Measurements from ENCODE around the gene CCSER1.

- TF ChIP-seq, protein P1, sequence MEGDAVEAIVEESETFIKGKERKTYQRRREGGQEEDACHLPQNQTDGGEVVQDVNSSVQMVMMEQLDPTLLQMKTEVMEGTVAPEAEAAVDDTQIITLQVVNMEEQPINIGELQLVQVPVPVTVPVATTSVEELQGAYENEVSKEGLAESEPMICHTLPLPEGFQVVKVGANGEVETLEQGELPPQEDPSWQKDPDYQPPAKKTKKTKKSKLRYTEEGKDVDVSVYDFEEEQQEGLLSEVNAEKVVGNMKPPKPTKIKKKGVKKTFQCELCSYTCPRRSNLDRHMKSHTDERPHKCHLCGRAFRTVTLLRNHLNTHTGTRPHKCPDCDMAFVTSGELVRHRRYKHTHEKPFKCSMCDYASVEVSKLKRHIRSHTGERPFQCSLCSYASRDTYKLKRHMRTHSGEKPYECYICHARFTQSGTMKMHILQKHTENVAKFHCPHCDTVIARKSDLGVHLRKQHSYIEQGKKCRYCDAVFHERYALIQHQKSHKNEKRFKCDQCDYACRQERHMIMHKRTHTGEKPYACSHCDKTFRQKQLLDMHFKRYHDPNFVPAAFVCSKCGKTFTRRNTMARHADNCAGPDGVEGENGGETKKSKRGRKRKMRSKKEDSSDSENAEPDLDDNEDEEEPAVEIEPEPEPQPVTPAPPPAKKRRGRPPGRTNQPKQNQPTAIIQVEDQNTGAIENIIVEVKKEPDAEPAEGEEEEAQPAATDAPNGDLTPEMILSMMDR (conservative IDR thresholded peaks at IDR 0.05; ENCODE audit: low read length): no peak
- TF ChIP-seq EZH2phosphoT487 (IDR thresholded peaks at IDR 0.05; ENCODE audit: borderline replicate concordance, low read depth, low read length): no peak
Measured at GRCh38 chr4:90922174-90922573, 795.0 kb downstream of the CCSER1 start.
